H1 (cell line): Measurements from ENCODE around the gene NRM. TPM values are rescaled to one million over a fixed set of nuclear protein-coding genes. Genes with fewer than 3 reads are reported as not detected.

Source experiments
- CHD1 ChIP-seq: IDR thresholded peaks from 2 replicates; pipeline ENCODE4 v1.6.1; 2012; ENCODE audit warnings: low read depth, low read length, improper control_type of control experiment
- HDAC6 ChIP-seq: IDR thresholded peaks from one replicate; pipeline ENCODE4 v1.7.1; 2012; ENCODE audit warnings: low read depth, mild to moderate bottlenecking, inconsistent platforms, low read length, moderate library complexity
- RNF2 ChIP-seq: fragments of 200-900, 300-1000 bp; sonication (generic); IDR thresholded peaks from 2 replicates; pipeline ENCODE4 v1.7.1; 2016; ENCODE audit warnings: borderline replicate concordance, low read depth, mild to moderate bottlenecking, antibody characterized with exemption, low read length; ENCODE audit not compliant: poor library complexity, severe bottlenecking; ENCODE audit errors: missing control alignments
- SUZ12 ChIP-seq: fragments of 200-600 bp; sonication (generic); IDR thresholded peaks from 2 replicates; pipeline ENCODE4 v1.6.1; 2012; ENCODE audit warnings: mild to moderate bottlenecking, inconsistent platforms, low read length, moderate library complexity, mixed read lengths
- polyA plus RNA-seq, 7 experiments: library from polyadenylated mRNA; depleted of rRNA in 3 of 7; stranded (reverse) in 5 of 7; unstranded in 2 of 7; fragments of >200 nt in 5 of 7; fragments of 200-250 nt in 2 of 7; gene quantifications; 1 replicate in 5 of 7; 2 replicates in 1 of 7; 4 replicates in 1 of 7; pipeline versions ENCODE4 v1.2.1 to v1.2.3, GENCODE V29; 2011 to 2013; ENCODE audit warnings: missing spikeins in 2 of 7, mixed read lengths in 2 of 7
- total RNA-seq: library from RNA; stranded (reverse); fragmentation: NEBNext Ultra II Directional; extraction: Animal tissue kit (Norgen Biotek cat#: 25700); gene quantifications from 2 replicates; pipeline ENCODE4 v1.2.1, GENCODE V29; 2021
- TF ChIP-seq, protein P1 (sequence below): IDR thresholded peaks from 2 replicates; pipeline ENCODE4 v1.6.1; 2011; ENCODE audit warnings: low read depth, mild to moderate bottlenecking, low read length; ENCODE audit not compliant: insufficient read depth

The NRM gene
- total and polyA plus RNA-seq, 2 of the 8 experiments (the other 6 are each of a cell fraction or from before 2014, with no cell fraction given), result 27.3 to 50.4 TPM

DNA sequence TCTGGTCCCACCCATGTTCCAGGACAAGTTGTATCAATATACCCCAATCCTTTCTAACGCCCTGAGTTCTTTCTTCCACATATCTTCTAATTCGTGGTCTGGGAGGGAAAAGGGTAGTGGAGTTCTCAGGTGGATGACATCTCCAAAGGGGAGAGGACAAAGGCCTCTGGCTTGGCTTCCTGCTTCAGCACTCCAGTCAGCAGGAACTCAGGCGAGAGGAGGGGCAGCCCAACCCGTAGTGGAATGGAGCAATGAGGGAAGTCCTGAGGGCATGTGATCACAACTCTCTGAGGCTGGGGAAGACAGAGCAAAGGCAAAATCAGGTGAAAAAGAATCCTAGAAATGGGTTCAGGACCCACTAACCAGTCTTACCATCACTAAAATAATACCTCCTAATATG lies 9.6 kb upstream of the NRM start (continued):
- TF ChIP-seq RNF2, result no peak
- TF ChIP-seq HDAC6, result no peak
- no peak for TF ChIP-seq SUZ12
- no peak for TF ChIP-seq CHD1
- TF ChIP-seq, protein P1, sequence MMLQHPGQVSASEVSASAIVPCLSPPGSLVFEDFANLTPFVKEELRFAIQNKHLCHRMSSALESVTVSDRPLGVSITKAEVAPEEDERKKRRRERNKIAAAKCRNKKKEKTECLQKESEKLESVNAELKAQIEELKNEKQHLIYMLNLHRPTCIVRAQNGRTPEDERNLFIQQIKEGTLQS, result no peak
- TF ChIP-seq, all 59 proteins: peak for 0
